Neural progenitor cell (in vitro differentiated cells): ENCODE results near the gene CISD1. TPM values are rescaled to one million over a fixed set of nuclear protein-coding genes. Genes with fewer than 3 reads are reported as not detected.

Experiments
- DNase-seq: peaks from one replicate; pipeline ENCODE4 v3.0.0-alpha.2; 2016; ENCODE audit warnings: low spot score
- H2AFZ ChIP-seq: fragments of 200-600 bp; sonication (generic); replicated peaks from 2 replicates; pipeline ENCODE4 v1.6.1; 2016; ENCODE audit warnings: antibody characterized with exemption
- H3F3A ChIP-seq: fragments of 200-600 bp; sonication (generic); 2 replicates; pipeline ENCODE4 v1.6.1; 2016; ENCODE audit warnings: antibody characterized with exemption, low read depth
- H3K27ac ChIP-seq: fragments of 200-600 bp; sonication (generic); 2 replicates; pipeline ENCODE4 v1.5.1; 2016; ENCODE audit warnings: mild to moderate bottlenecking
- H3K27me3 ChIP-seq: fragments of 200-600 bp; sonication (generic); 2 replicates; pipeline ENCODE4 v1.6.1; 2016; ENCODE audit warnings: mild to moderate bottlenecking, moderate library complexity
- H3K36me3 ChIP-seq: fragments of 200-600 bp; sonication (generic); 2 replicates; pipeline ENCODE4 v1.5.1; 2016
- H3K4me1 ChIP-seq: fragments of 200-600 bp; sonication (generic); 2 replicates; pipeline ENCODE4 v1.6.1; 2016; ENCODE audit warnings: mixed run types
- H3K4me2 ChIP-seq: fragments of 200-600 bp; sonication (generic); 2 replicates; pipeline ENCODE4 v1.6.1; 2016
- H3K4me3 ChIP-seq: fragments of 200-600 bp; sonication (generic); 2 replicates; pipeline ENCODE4 v1.5.1; 2016
- H3K79me2 ChIP-seq: fragments of 200-600 bp; sonication (generic); 2 replicates; pipeline ENCODE4 v1.6.1; 2016; ENCODE audit warnings: low read depth
- H3K9ac ChIP-seq: fragments of 200-600 bp; sonication (generic); 2 replicates; pipeline ENCODE4 v1.6.1; 2016
- H3K9me3 ChIP-seq: fragments of 200-600 bp; sonication (generic); 2 replicates; pipeline ENCODE4 v1.5.1; 2016; ENCODE audit warnings: low read depth
- H4K20me1 ChIP-seq: fragments of 200-600 bp; sonication (generic); 2 replicates; pipeline ENCODE4 v1.6.1; 2016; ENCODE audit warnings: low read depth
- H3K27ac Mint-ChIP-seq: 3 replicates; pipeline ENCODE4 v1.8.0; 2021; ENCODE audit warnings: mixed read lengths
- H3K27me3 Mint-ChIP-seq: 2 replicates; pipeline ENCODE4 v1.8.0; 2022; ENCODE audit warnings: low read depth, mild to moderate bottlenecking, inconsistent platforms, moderate library complexity, mixed read lengths; ENCODE audit not compliant: insufficient read depth
- H3K36me3 Mint-ChIP-seq: 3 replicates; pipeline ENCODE4 v1.8.0; 2021; ENCODE audit warnings: mixed read lengths
- H3K4me1 Mint-ChIP-seq: 3 replicates; pipeline ENCODE4 v1.8.0; 2021; ENCODE audit warnings: mixed read lengths
- H3K4me3 Mint-ChIP-seq: 3 replicates; pipeline ENCODE4 v1.8.0; 2021; ENCODE audit warnings: mild to moderate bottlenecking, moderate library complexity, mixed read lengths
- H3K9me3 Mint-ChIP-seq: 3 replicates; pipeline ENCODE4 v1.8.0; 2020; ENCODE audit warnings: mixed read lengths
- EZH2 ChIP-seq: fragments of 200-600 bp; sonication (generic); IDR thresholded peaks from 2 replicates; pipeline ENCODE4 v1.6.1; 2017; ENCODE audit warnings: antibody characterized with exemption, mild to moderate bottlenecking, moderate library complexity
- EZH2phosphoT487 ChIP-seq: fragments of 200-600 bp; sonication (generic); IDR thresholded peaks from 2 replicates; pipeline ENCODE4 v1.6.1; 2017; ENCODE audit warnings: antibody characterized with exemption
- total RNA-seq: library from RNA; depleted of rRNA; stranded (reverse); fragments of >200 nt; gene quantifications from 2 replicates; pipeline ENCODE4 v1.2.3, GENCODE V29; 2015; ENCODE audit warnings: low replicate concordance
- TF ChIP-seq, protein P1 (sequence below): fragments of 200-600 bp; sonication (generic); IDR thresholded peaks from 2 replicates; pipeline ENCODE4 v1.5.1; 2017; ENCODE audit warnings: antibody characterized with exemption, mild to moderate bottlenecking

Gene CISD1
- total RNA-seq, 1 donor from 2014 or later = 27.6 TPM

DNA sequence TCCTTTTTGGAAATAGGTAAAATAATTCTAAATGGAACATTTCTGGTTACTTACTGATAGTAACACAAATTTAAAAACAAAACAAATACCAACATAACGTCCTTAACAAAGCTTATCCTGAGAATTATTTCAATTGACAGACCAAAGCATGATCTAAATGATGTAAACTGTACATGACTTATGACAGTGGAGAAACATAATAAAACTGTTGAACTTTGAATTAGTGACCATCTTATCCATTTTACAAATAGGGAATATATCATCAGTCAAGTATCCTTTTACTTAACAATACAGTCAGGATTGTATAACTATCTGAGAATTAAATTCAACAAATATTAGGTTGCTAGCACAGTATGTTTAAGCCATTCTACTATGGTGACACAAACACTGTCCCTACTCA, 3.7 kb upstream of the CISD1 start:
- no peaks in the 10 kb centered on the region for H3K36me3 ChIP-seq
- H2AFZ ChIP-seq = no peak overlapping the region
- H3K9me3 ChIP-seq = no peaks in the 10 kb centered on the region
- Mint-ChIP-seq H3K9me3 (peaks cover 5% of the 10 kb centered on the region), H3K4me3 (peak overlapping the region; percentile 25), H3K4me1 (peaks cover 25% of the 10 kb centered on the region), H3K27ac (no peak overlapping the region), H3K27me3 (peaks cover 5% of the 10 kb centered on the region), H3K36me3 (no peaks in the 10 kb centered on the region)
- H3F3A ChIP-seq = peaks cover 23% of the 10 kb centered on the region
- H3K4me2 ChIP-seq = peak overlapping the region; percentile 94
- peaks cover 26% of the 10 kb centered on the region for H3K4me1 ChIP-seq
- peak overlapping the region; percentile 77 for H3K4me3 ChIP-seq
- TF ChIP-seq EZH2phosphoT487 (no peak), EZH2 (no peak)
- TF ChIP-seq, protein P1, sequence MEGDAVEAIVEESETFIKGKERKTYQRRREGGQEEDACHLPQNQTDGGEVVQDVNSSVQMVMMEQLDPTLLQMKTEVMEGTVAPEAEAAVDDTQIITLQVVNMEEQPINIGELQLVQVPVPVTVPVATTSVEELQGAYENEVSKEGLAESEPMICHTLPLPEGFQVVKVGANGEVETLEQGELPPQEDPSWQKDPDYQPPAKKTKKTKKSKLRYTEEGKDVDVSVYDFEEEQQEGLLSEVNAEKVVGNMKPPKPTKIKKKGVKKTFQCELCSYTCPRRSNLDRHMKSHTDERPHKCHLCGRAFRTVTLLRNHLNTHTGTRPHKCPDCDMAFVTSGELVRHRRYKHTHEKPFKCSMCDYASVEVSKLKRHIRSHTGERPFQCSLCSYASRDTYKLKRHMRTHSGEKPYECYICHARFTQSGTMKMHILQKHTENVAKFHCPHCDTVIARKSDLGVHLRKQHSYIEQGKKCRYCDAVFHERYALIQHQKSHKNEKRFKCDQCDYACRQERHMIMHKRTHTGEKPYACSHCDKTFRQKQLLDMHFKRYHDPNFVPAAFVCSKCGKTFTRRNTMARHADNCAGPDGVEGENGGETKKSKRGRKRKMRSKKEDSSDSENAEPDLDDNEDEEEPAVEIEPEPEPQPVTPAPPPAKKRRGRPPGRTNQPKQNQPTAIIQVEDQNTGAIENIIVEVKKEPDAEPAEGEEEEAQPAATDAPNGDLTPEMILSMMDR = no peak
- peaks cover 8% of the 10 kb centered on the region for H3K27me3 ChIP-seq
- no peak overlapping the region for H3K27ac ChIP-seq
- H4K20me1 ChIP-seq = peaks cover 5% of the 10 kb centered on the region
- no peak overlapping the region for H3K9ac ChIP-seq
- H3K79me2 ChIP-seq = peaks cover 39% of the 10 kb centered on the region
- no peak for DNase-seq

DNA sequence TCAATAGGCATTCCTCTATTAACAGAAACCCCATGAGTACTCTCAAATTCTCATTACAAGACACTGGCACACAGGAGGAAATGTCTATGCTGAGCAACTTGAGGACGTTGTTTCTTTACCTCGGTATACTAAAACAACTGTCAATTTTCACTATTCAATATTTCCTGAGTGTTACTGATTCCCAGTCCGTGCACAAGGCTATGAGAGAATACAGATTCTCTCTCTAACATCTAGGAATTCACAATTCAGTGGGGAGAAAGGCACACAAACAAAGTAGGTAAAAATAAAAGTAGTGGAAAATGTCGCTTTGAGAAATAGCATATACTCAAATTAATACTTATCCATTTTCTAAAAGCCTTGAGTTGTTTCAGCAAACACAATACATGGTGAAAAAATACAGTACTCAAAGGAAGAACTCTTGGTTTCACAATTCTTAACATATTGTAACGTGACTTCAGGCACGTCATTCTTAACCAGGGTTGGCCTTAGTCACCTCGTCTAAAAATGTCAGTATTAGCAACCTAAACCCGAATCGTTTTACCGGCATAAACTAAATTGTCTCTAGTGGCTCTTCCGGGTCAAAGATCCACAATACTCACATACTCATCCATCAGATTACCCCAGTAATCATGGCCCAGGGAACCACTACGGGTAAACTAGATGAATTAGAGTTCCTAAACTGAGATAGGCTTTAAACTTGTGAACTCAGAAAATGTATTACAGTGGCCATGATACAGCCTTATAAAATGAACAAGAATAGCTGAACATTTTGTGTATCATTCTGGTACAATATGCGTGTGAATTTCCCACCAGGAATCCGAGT, 2.7 kb upstream of the CISD1 start:
- Mint-ChIP-seq H3K27me3 (peaks cover 5% of the 10 kb centered on the region), H3K9me3 (no peaks in the 10 kb centered on the region), H3K4me3 (peak overlapping the region; percentile 99), H3K36me3 (no peaks in the 10 kb centered on the region), H3K4me1 (peaks cover 30% of the 10 kb centered on the region), H3K27ac (peak overlapping the region; percentile 78)
- Histone ChIP-seq H3K4me2 (peak overlapping the region; percentile 94), H3F3A (peaks cover 23% of the 10 kb centered on the region), H2AFZ (no peak overlapping the region), H3K27ac (no peak overlapping the region), H3K36me3 (no peaks in the 10 kb centered on the region), H3K27me3 (peaks cover 8% of the 10 kb centered on the region), H3K4me3 (peak overlapping the region; percentile 77), H3K9me3 (no peaks in the 10 kb centered on the region), H3K9ac (no peak overlapping the region), H3K4me1 (peaks cover 28% of the 10 kb centered on the region), H3K79me2 (peaks cover 44% of the 10 kb centered on the region), H4K20me1 (peaks cover 5% of the 10 kb centered on the region)
- no peak for TF ChIP-seq EZH2phosphoT487
- TF ChIP-seq, protein P1 = no peak
- TF ChIP-seq EZH2 = no peak
- DNase-seq = peak; percentile 21

DNA sequence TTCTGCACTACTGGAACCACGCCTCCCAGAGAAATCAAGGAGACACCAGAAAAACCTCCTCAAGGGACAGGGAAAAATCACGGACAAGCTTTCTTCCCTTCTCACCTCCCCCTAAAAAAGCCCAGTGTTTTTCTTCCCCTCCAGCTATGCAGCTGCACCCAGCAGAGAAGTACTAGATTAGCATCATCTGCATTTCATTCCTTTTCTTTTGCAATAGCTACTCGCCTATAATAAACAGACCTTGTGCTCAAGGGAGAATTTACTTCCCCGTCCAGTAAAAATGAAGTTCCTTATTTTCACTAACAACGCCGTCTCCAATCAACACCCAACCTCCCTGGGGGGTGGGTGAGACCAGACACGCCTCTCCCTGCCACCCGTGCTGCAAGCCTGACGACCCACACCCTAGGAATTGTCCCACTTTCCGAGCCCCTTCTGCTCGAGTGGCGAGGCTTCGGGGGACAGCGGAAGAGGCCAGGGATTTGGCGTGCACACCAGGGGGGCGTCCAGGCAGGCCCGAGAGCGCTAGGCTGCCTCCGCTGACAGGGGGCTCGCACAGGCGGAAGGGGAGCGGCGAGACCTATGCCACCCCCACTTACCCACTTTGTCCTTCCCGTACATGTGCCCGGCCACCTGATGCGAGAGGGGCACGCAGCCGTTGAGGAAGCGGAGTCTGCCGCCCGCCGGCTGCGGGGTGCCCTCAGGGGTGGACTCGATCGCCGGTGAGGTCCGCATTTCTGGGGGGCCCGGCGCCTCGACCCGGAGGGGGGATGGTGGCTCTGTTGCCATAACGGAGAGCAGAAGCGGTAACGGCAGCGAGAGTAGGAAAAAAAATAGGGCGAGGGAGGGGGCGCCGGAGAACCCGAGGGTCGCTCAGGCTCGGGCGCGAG, 1.9 kb upstream of the CISD1 start:
- peak overlapping the region; percentile 77 for H3K4me3 ChIP-seq
- H3K4me1 ChIP-seq = peaks cover 28% of the 10 kb centered on the region
- Mint-ChIP-seq H3K36me3 (peaks cover 2% of the 10 kb centered on the region), H3K27ac (peak overlapping the region; percentile 78), H3K27me3 (peaks cover 5% of the 10 kb centered on the region), H3K9me3 (no peaks in the 10 kb centered on the region), H3K4me1 (peaks cover 33% of the 10 kb centered on the region), H3K4me3 (peak overlapping the region; percentile 99)
- peaks cover 5% of the 10 kb centered on the region for H4K20me1 ChIP-seq
- H3K79me2 ChIP-seq = peaks cover 52% of the 10 kb centered on the region
- H2AFZ ChIP-seq = peak overlapping the region; percentile 95
- H3K27me3 ChIP-seq = peaks cover 8% of the 10 kb centered on the region
- TF ChIP-seq EZH2 (no peak), EZH2phosphoT487 (no peak)
- TF ChIP-seq, protein P1 = no peak
- H3K9me3 ChIP-seq = no peaks in the 10 kb centered on the region
- H3F3A ChIP-seq = peaks cover 23% of the 10 kb centered on the region
- H3K27ac ChIP-seq = no peak overlapping the region
- no peak overlapping the region for H3K9ac ChIP-seq
- DNase-seq = peak; percentile 69
- peak overlapping the region; percentile 94 for H3K4me2 ChIP-seq
- no peaks in the 10 kb centered on the region for H3K36me3 ChIP-seq
